CD4-positive, alpha-beta T cell treated with Interleukin-17A for 1 hour (primary cell): ENCODE data around the gene PDK1.
A peak's percentile ranks its signal among the peaks of the same experiment; 100 is the strongest.
"Not testable (repeated sequence)": the region's sequence is repeated elsewhere in the genome, so short reads cannot be mapped to it uniquely, and the experiment has no call there.

Source experiments
- DNase-seq: peaks from one replicate; pipeline ENCODE4 v3.0.0-alpha.2; 2020

PDK1 gene

GRCh38 chr2:172555522-172556283, at the start of gene PDK1:
Gene PDK1, plus strand, starts transcription at chr2:172556090. Its CDS starts 61 bp downstream, at chr2:172556151.
- peak; percentile 91 for DNase-seq

GRCh38 chr2:172507199-172507598, 48.7 kb upstream of the PDK1 start:
- DNase-seq: no peak

- DNase-seq: no peak
Measured at GRCh38 chr2:172510088-172510487, 45.8 kb upstream of the PDK1 start.

GRCh38 chr2:172510548-172510947, 45.3 kb upstream of the PDK1 start:
- no peak for DNase-seq

- DNase-seq: no peak
Measured at GRCh38 chr2:172512810-172513523, 42.9 kb upstream of the PDK1 start.

GRCh38 chr2:172513524-172513900, 42.4 kb upstream of the PDK1 start:
- no peak for DNase-seq

GRCh38 chr2:172513935-172514586, 41.8 kb upstream of the PDK1 start:
- no peak for DNase-seq

- no peak for DNase-seq
Measured at GRCh38 chr2:172516299-172516698, 39.6 kb upstream of the PDK1 start.

- DNase-seq: no peak
Measured at GRCh38 chr2:172518995-172519394, 36.9 kb upstream of the PDK1 start.

- DNase-seq: no peak
Measured at GRCh38 chr2:172525601-172526000, 30.3 kb upstream of the PDK1 start.

GRCh38 chr2:172531309-172531708, 24.6 kb upstream of the PDK1 start:
- no peak for DNase-seq

- DNase-seq: not testable (repeated sequence)
Measured at GRCh38 chr2:172532461-172532860, 23.4 kb upstream of the PDK1 start.

GRCh38 chr2:172533687-172534086, 22.2 kb upstream of the PDK1 start:
- no peak for DNase-seq

- no peak for DNase-seq
Measured at GRCh38 chr2:172535119-172535518, 20.8 kb upstream of the PDK1 start.

- not testable (repeated sequence) for DNase-seq
Measured at GRCh38 chr2:172537851-172538250, 18.0 kb upstream of the PDK1 start.

- no peak for DNase-seq
Measured at GRCh38 chr2:172539767-172540166, 16.1 kb upstream of the PDK1 start.

GRCh38 chr2:172540421-172540820, 15.5 kb upstream of the PDK1 start:
- DNase-seq: no peak

GRCh38 chr2:172545408-172546075, 10.3 kb upstream of the PDK1 start:
- DNase-seq: no peak

- no peak for DNase-seq
Measured at GRCh38 chr2:172549131-172549530, 6.8 kb upstream of the PDK1 start.

- peak; percentile 40 for DNase-seq
Measured at GRCh38 chr2:172549802-172550201, 6.1 kb upstream of the PDK1 start.

- DNase-seq: no peak
Measured at GRCh38 chr2:172550419-172550818, 5.5 kb upstream of the PDK1 start.

- no peak for DNase-seq
Measured at GRCh38 chr2:172551271-172551670, 4.6 kb upstream of the PDK1 start.

GRCh38 chr2:172552547-172553291, 3.2 kb upstream of the PDK1 start:
- no peak for DNase-seq
